Prostate gland (tissue), 2 donors: Measurements from ENCODE around the gene NOX3. TPM values are rescaled to one million over a fixed set of nuclear protein-coding genes. Genes with fewer than 3 reads are reported as not detected.

ENCODE experiments used
- DNase-seq: peaks from one replicate; pipeline ENCODE4 v3.0.0-alpha.2; 2019; ENCODE audit warnings: low spot score
- H3K27ac ChIP-seq, 2 donors: fragments of 200-600 bp; sonication (generic); 2 replicates each; pipeline ENCODE4 v1.5.1; 2017 to 2019
- H3K27me3 ChIP-seq: fragments of 200-600 bp; sonication (generic); replicated peaks from 2 replicates; pipeline ENCODE4 v1.5.1; 2019; ENCODE audit not compliant: insufficient read depth
- H3K36me3 ChIP-seq, 2 donors: fragments of 200-600 bp; sonication (generic); 1 replicate in 1 of 2; 2 replicates in 1 of 2; pipeline versions ENCODE4 v1.5.1 to v1.8.1; 2017 to 2019
- H3K4me1 ChIP-seq: fragments of 200-600 bp; sonication (generic); replicated peaks from 2 replicates; pipeline ENCODE4 v1.5.1; 2019
- H3K4me3 ChIP-seq, 2 donors: fragments of 200-600 bp; sonication (generic); 2 replicates each; pipeline ENCODE4 v1.5.1; 2017 to 2019
- H3K9me3 ChIP-seq: fragments of 200-600 bp; sonication (generic); 2 replicates; pipeline ENCODE4 v1.5.1; 2017
- CTCF ChIP-seq, 4 experiments: fragments of 200-600 bp in 2 of 4; fragments of 450-650 bp in 2 of 4; sonication (generic) in 2 of 4; IDR thresholded peaks; 1 replicate in 3 of 4; 2 replicates in 1 of 4; pipeline ENCODE4 v1.5.1; 2016 to 2019; ENCODE audit warnings: antibody characterized with exemption in 4 of 4, mild to moderate bottlenecking in 2 of 4, moderate library complexity in 2 of 4
- POLR2A ChIP-seq: fragments of 450-650 bp; IDR thresholded peaks from one replicate; pipeline ENCODE4 v1.6.1; 2016; ENCODE audit warnings: antibody characterized with exemption, mild to moderate bottlenecking
- POLR2AphosphoS5 ChIP-seq: sonication (generic); formaldehyde crosslinking; IDR thresholded peaks from one replicate; pipeline ENCODE4 v1.6.1; 2017; ENCODE audit warnings: antibody characterized with exemption
- WGBS: methylation state at CpG from one replicate; pipeline ENCODE4 v1.1.5; 2018; 5-methylcytosine and 5-hydroxymethylcytosine counted together
- intact Hi-C: fragments of 100-400 bp; cut with DNase I; formaldehyde crosslinking; loops from one replicate; pipeline ENCODE4 v1.14.2; 2022
- total RNA-seq, 2 donors: library from RNA; depleted of rRNA; stranded (reverse); fragments of >200 nt; gene quantifications; one replicate each; pipeline ENCODE4 v1.1.0, GENCODE V29; 2016

NOX3 gene
- total RNA-seq, 2 donors from 2014 or later = not detected

- intact Hi-C loops = loop anchor here (5.0 kb wide), 1 partner anchor 165 kb away; no protein-coding TSS in a partner anchor
- Histone ChIP-seq H3K4me3 (no peak overlapping the region), H3K4me1 (no peaks in the 10 kb centered on the region), H3K36me3 (no peaks in the 10 kb centered on the region), H3K9me3 (no peaks in the 10 kb centered on the region), H3K27ac (no peak overlapping the region), H3K27me3 (no peaks in the 10 kb centered on the region)
- TF ChIP-seq POLR2A (no peak), POLR2AphosphoS5 (no peak), CTCF (IDR thresholded peaks at IDR 0.05) (no peak)
- no peak for DNase-seq
- 86% methylated on average over 3 of the region's 3 CpGs for WGBS
These were observed 41.6 kb upstream of the NOX3 start for GRCh38 chr6:155497273-155497672.

- no peak overlapping the region for H3K4me3 ChIP-seq
- no peaks in the 10 kb centered on the region for H3K36me3 ChIP-seq
- no peaks in the 10 kb centered on the region for H3K4me1 ChIP-seq
- H3K27ac ChIP-seq = peak overlapping the region in 1 of 2 donors; percentile 6
- H3K9me3 ChIP-seq = no peaks in the 10 kb centered on the region
- no peaks in the 10 kb centered on the region for H3K27me3 ChIP-seq
- no peak for DNase-seq
- intact Hi-C loops = loop anchor here (5.0 kb wide), 1 partner anchor 163 kb away; no protein-coding TSS in a partner anchor
- TF ChIP-seq CTCF (IDR thresholded peaks at IDR 0.05) (peak in 1 of 4 experiments; percentile 5), POLR2AphosphoS5 (no peak), POLR2A (no peak)
- 80% methylated on average over 11 of the region's 11 CpGs for WGBS
These were observed 39.6 kb upstream of the NOX3 start for GRCh38 chr6:155495011-155495768.

GRCh38 chr6:155493694-155494143 lies 38.1 kb upstream of the NOX3 start:
- DNase-seq = peak; percentile 8
- H3K4me3 ChIP-seq = no peak overlapping the region
- intact Hi-C loops = no loop called here
- WGBS = 18% methylated on average over 4 of the region's 4 CpGs
- no peak overlapping the region for H3K27ac ChIP-seq
- TF ChIP-seq CTCF (IDR thresholded peaks at IDR 0.05) (no peak), POLR2AphosphoS5 (peak; percentile 18), POLR2A (no peak)
- H3K4me1 ChIP-seq = no peaks in the 10 kb centered on the region
- no peaks in the 10 kb centered on the region for H3K9me3 ChIP-seq
- H3K27me3 ChIP-seq = no peaks in the 10 kb centered on the region
- H3K36me3 ChIP-seq = no peaks in the 10 kb centered on the region

GRCh38 chr6:155493026-155493693 lies 37.5 kb upstream of the NOX3 start:
- no peak for TF ChIP-seq POLR2A
- TF ChIP-seq CTCF (IDR thresholded peaks at IDR 0.05) = no peak
- no peak for TF ChIP-seq POLR2AphosphoS5

More at GRCh38 chr6:155493026-155493693, 37.5 kb upstream of the NOX3 start:
- H3K4me1 ChIP-seq = no peaks in the 10 kb centered on the region
- DNase-seq = no peak
- 76% methylated on average over 3 of the region's 3 CpGs for WGBS
- H3K27me3 ChIP-seq = no peaks in the 10 kb centered on the region
- H3K9me3 ChIP-seq = no peaks in the 10 kb centered on the region
- H3K27ac ChIP-seq = no peak overlapping the region
- H3K4me3 ChIP-seq = no peak overlapping the region
- no peaks in the 10 kb centered on the region for H3K36me3 ChIP-seq
- intact Hi-C loops = no loop called here
